HG03469 (cell line): ENCODE measurements around the gene PXN.
"Not testable (repeated sequence)": the region's sequence is repeated elsewhere in the genome, so short reads cannot be mapped to it uniquely, and the experiment has no call there.

ENCODE experiments used
- ATAC-seq: cut with Tn5 transposase; IDR thresholded peaks from one replicate; pipeline ENCODE4 v1.9.1; 2021; ENCODE audit warnings: mild to moderate bottlenecking, moderate library complexity, moderate number of reproducible peaks; ENCODE audit not compliant: unreplicated experiment

The PXN gene

DNA sequence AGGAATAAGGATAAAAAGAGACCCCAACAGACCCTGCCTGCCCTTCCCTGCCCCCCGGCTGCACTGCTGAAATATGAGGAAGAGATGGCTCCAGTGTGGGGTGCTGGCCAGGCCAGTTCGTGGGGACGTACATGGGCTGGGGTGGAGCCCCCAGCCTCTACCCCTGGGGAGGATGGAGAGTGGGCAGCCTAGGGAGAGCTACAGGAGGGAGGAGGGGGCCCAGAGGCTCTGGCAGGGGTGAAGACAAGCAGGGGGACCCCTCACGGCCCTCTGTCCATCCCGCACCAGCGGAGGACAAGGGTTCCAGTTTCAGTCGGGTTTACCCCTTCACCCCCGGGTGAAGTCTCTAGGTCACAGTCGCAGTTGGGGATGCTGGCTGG, 53.6 kb downstream of the PXN start:
- ATAC-seq, result no peak

DNA sequence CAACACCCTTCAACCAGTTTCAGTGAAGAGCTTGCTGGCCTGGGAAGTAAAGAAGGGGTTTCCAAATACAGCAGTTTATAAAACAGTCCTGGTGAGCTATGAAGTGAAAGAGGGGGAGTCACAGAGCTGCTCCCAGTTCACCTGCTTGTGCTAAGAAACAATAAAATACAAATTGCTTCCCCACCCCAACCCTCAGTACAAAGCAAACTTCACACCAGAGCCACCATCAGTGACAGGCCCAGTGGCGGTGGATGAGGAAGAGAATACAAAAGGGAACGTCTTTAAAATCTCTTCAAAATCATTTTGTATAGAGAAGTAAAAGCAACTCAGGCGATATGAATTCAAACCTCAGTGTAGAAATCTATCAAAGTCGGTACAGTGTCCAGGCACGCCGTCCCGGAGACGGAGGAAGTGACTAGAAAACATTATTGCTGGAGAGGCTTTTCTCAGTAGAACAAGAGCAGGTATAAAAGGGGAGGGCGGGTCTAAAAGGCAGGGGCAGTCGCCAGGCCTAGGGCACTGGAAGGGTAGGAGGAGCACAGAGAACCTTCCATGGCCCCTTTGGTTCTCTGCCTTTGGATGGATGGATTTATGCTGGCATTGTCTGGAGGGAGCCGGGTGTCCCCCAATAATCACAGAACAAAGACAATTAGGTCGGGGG, 54.2 kb downstream of the PXN start:
- ATAC-seq, result no peak

DNA sequence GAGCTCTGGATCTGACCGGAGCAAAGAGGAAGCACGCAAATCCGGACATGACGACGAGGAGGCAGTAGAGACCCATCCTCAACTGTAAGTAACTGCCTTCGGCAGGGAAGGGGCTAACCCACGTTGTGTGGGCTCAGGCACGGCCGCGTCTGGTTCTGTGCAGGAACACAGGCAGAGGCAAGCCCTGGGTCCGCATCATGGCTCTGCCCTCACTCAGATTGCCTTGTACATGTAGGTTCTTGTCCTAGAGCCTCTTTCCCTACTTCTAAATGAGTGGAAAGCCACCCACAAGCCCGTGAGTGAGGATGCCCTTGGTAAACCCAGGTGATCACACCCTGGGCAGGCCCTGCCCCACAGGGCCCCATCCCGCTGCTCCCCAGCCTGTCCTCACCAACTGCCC, 55.7 kb downstream of the PXN start:
- ATAC-seq, result no peak

DNA sequence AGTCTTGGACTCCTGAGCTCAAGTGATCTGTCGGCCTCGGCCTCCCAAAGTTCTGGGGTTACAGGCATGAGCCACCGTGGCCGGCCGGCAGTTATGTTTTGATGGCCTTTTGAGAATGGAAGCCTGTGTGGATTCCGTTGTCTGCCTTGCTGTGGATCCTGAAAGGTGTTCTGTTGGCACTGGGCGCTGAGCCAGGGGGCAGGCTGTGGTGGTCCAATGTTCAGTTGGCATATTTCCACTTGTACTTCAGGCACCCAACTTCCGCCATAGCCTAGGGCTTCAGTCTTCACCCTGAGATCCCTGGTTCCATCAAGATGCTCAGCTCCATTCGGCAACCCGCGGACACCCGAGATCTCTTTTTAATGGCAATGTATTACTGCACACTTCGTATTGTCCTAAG, 58.3 kb downstream of the PXN start:
- ATAC-seq, result no peak

DNA sequence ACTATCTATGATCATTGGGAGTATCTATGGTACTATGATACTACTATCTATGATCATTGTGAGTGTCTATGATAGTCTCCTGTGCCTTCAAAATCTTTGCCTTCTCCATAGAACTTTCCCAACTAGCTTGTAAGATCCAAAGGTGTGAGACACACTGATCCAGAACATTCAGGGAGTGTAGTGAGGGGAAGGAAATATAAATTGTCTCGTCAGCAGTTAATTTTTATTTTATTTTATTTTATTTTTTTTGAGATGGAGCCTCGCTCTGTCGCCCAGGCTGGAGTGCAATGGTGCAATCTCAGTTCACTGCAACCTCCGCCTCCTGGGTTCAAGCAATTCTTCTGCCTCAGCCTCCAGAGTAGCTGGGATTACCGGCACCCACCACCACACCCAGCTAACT, 58.7 kb downstream of the PXN start:
- ATAC-seq, result not testable (repeated sequence)

DNA sequence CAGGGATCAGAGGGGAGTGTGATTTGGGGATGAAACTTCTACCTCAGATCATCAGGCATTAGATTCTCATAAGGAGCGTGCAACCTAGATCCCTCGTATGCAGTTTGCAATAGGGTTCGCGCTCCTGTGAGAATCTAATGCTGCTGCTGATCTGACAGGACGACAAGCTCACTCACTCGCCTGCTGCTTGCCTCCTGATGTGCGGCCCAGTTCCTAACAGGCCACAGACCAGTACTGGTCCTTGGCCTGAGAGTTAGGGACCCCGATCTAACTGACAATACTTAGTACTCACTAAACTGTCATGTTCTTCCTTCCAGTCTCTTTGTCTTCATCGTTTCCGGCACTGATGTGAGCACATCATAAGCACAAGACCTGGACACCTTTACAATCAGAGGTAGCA, 59.3 kb downstream of the PXN start:
- ATAC-seq, result no peak

DNA sequence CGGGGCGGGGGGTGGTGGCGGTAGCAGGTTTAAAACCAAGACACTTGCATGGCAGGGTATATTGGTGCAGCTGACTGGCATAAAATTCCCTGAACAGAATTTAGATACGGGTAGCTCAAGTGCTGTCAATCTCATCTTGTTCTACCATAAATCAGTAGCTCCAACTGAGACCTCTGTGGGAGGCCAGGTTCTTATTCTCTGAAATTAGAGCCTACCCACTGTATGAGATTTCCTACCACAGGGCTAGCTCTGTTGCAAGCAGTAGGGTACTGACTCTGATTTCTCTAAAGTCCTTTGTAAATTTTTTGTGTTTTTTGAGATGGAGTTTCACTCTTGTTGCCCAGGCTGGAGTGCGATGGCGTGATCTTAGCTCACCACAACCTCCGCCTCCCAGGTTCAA, 61.4 kb downstream of the PXN start:
- ATAC-seq, result no peak

DNA sequence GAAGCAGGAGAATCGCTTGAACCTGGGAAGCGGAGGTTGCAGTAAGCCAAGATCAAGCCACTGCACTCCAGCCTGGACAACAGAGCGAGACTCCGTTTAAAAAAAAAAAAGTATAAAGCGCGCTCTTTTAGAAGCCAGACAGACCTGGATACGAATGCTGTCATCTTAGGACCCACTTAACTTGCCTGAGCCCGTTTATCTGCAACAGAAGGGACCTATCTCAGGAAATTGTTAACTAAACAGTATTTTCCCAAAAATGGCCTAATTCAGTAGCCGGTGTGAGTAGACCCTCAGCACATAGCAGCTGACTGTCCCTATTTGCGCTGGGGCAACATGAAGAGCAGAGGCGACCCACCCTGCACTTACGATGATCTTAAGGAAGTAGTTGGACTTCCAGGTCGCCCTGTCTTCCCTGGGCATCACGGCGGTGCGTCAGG, 65.1 kb downstream of the PXN start:
- no peak for ATAC-seq

DNA sequence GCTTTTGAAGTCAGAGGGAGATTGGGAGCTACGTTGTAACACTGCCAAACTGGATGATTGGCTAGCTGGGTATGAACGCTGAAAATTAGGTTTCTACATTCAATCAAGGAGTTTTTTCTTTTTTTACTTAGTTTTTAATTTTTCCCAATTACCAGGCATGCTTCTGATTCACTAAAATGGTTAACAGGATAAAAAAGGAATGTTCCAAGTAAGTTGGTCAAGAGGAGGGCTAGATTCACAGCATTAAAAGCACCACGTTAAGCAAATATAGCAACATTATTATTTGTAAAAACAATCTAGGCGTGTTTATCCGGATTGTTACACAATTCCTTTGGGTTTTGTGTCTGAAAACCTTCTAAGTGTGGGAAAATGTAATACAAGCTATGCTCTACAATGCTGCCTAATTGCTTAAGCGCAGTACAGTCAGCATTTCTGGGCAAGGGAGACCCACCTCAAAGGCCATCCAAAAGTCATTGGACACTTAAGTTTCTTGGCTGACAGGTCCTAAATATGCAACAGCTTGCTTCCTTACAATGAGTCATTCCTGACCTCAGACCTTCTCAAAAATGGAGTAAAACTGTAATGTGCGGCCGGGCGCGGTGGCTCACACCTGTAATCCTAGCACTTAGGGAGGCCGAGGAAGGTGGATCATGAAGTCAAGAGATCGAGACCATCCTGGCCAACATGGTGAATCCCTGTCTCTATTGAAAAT, 65.8 kb downstream of the PXN start:
- ATAC-seq, result no peak

DNA sequence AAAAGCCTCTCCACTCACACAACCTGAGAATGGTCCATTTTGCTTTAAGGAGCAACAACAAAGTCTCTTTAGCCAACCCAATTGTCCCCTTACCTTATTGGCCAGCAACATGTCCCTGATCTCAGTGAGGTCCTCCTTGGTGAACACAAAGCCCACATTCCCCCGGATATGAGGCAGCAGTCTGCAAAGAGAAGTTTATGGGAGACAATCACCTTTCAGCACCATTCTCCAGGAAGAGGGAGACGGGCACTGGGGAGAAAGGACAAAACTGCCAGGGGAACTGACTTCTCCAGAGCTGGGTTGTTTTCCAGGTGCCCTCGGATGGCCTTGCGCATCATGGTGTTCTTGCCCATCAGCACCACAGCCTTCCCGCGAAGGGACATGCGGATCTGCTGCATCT, 66.5 kb downstream of the PXN start:
- no peak for ATAC-seq

DNA sequence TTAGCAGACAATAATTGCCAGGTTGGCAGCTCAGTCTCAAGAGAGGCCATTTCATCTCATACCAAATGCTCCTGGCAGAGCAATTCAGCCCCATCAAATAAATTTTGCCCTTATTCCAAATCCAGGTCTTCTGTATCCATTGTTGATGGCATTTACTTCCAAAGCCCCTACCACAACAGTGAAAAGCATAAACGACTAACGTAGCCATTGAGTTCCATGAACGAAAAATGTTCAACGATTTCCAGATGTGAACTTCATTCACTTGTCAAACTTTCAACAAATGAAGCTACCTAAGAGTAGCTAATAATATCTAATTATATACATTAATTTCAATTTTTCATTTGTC, 68.0 kb downstream of the PXN start:
- no peak for ATAC-seq

DNA sequence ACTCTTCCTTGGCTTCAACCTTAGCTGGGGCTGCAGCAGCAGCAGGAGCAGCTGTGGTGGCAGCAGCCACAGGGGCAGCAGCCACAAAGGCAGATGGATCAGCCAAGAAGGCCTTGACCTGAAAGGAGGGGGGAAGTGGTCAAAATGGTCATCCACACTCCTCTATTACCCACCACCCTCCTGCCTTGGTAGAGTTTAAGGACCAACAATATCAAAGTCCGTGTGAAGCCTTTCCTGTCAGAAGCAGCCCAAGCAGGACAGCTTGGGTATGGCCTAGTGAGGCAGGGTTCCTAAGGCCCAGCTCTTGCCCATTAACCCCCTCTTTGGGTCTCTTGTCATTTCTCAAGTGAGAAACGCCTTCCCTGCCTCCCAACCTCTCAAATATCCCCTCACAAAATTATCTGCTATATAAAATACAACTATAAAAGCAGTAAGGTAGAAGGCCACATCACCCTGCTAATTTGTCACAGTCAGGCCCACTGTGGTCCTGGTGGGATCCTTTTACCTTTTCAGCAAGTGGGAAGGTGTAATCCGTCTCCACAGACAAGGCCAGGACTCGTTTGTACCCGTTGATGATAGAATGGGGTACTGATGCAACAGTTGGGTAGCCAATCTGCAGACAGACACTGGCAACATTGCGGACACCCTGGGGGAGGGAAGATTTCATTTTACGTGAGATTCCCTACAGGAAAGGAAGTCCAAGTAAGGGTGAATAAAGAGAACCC, 68.6 kb downstream of the PXN start:
- ATAC-seq, result not testable (repeated sequence)

DNA sequence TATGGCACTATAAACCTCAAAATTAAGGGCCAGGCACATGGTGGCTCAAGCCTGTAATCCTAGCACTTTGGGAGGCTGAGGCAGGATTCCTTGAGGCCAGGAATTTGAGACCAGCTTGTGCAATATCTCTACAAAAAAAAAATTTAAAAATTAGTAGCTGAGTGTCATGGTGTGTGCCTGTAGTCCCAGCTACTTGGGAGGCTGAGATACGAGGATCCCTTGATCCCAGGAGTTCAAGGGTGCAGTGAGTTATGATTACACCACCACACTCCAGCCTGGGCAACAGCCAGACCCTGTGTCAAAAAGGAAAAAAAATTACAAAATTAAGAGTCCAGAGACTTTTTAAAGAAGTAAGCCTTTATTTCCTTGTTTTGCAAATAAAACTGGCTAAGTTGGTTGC, 69.2 kb downstream of the PXN start:
- no peak for ATAC-seq

DNA sequence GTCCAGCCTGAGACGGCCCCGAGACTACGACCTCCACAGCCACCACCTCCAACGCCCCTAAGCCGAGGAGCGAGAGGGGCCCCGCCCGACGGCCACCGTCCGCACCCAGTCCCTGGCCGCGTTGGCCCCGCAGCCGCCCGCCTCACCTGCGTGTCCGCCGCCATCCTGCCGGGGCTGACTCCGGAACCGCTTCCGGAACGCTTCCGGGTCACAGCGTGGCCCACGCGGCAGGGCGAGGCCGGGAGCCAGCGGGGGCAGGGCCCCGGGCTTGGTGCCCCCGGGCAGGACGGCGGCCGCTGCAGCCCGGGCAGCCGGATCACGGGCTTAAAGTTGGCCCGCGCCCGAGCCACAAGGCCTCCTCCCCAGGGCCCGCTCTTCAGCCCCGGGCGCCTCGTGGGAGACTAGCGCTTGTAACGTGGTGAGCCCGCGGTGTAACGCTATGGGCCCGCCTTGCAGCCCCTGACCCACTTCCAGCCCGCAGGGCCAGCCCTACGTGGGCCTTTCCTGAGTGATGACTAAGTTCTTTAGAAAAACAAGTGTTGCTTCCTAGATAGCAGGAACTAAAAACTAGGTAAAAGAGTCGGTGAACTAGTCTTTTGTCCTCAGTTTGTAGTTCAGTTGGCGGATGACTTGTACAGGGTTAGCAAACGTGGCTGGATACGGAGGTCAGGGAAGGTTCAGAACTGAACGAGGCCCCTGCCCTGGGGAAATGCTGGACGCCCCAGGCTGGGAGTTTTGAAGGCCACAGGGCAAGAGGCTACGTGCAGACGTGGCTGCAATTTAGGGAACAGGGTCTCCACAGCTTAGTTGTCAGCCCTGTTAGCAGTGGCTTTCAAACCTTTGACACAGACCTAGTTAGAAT, 70.8 kb downstream of the PXN start, which contains the start of gene GCN1:
Gene GCN1 (minus strand): TSS at position 182 of the 862 bp plus-strand sequence. CDS start 18 bp downstream, at position 164.
- ATAC-seq, result peak; percentile 42

DNA sequence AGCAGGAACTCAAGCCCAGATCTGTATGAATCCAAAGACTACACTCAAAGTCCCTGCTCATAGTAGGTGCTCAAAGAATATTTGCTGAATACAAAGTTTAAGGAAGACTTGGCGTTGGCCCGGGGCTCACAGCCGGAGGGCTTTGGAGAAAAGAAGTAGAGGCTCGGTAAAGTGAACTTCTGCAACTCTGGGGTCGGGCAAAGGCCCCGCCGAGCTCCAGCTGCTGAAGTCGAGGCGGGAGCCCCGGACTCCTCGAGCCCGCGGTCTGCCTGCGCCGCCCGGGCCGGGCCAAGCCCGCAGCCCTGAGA, 71.3 kb downstream of the PXN start:
- no peak for ATAC-seq

DNA sequence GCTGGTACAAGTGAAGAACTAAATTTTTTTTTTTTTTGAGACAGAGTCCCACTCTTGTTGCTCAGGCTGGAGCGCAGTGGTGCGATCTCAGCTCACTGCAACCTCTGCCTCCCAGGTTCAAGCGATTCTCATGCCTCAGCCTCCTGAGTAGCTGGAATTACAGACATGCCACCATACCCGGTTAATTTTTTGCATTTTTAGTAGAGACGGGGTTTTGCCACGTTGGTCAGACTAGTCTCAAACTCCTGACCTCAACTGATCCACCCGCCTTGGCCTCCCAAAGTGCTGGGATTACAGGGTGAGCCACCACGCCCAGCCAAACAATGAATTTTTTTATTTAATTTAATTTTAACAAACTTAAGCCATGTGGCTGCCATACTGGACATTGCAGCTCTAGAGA, 72.2 kb downstream of the PXN start:
- not testable (repeated sequence) for ATAC-seq

DNA sequence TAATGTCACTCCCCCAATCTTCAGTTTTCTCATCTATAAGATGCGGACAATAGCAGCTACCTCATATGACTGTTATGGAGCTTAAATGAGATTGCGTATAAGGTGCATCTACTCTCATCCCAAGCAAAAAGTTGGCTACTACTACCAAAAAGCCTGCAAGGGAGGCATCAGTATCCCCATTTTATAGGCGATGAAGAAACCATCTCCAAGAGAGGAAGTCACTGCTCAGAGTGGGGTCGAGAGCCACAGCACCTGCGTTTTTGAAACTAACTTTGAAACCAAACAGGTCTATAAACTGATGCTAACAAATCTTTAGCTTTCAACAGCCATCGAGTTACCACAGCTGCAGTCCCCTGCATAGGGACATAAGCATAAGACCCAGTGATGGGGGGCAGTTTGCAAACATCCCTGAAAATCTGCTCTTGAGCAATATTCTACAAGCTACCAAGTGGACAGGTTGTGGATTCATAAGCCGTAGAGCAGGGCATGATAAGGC, 74.5 kb downstream of the PXN start:
- no peak for ATAC-seq

DNA sequence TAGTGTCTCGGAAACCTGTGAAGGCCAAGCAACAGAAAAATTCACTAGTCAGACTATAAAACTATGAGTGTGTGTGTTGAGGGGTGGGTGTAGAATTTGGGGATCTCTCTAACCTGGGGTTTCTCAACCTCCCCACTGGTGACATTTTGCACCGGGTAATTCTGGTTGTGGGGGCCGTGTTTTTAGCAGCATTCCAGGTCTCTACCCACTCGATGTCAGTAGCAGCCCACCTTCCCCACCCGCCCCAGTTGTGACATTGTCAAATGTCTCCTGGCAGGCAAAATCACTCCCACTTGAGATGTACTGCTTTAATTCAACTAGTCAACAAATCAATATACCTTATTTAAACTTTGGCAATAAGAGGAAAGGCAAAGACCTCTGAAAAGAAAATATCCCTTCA, 75.1 kb downstream of the PXN start:
- ATAC-seq, result no peak

DNA sequence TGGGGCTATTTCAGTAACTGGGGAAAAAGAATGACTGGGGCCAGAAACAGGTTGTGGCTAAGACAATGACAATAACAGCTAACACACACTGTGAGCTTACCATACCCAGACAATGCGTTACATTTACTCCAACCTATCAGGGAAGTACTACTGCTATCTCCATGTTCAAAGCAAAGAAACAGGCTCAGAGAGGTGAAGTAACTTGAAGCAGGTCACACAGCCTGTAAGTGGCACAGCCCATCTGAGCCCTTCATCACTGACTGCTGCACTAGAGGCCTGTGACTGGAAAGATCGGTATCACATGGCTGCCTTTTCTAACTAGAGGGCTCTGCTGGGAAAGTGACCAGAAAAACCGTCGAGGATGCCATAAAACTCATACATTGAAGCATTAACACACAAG, 78.9 kb downstream of the PXN start:
- no peak for ATAC-seq

DNA sequence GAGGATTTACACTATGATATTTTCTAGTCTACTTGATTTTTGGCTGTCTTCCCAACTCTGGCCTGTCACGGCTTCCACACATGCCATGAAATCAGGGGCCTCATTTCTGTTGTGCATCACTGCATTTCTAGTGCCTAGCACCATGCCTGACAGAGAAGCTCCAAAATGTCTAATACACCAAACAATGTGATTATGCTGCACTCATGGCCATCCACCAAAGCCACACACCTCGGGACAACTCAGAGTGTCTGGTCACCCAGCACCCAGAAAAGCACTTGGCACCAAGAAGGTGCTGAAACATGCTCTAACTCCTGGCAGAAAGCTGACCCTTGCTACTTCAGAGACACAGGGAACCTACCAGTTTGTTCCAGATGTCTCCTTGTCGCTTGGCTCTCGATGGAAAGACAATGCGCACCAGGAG, 82.3 kb downstream of the PXN start:
- no peak for ATAC-seq

DNA sequence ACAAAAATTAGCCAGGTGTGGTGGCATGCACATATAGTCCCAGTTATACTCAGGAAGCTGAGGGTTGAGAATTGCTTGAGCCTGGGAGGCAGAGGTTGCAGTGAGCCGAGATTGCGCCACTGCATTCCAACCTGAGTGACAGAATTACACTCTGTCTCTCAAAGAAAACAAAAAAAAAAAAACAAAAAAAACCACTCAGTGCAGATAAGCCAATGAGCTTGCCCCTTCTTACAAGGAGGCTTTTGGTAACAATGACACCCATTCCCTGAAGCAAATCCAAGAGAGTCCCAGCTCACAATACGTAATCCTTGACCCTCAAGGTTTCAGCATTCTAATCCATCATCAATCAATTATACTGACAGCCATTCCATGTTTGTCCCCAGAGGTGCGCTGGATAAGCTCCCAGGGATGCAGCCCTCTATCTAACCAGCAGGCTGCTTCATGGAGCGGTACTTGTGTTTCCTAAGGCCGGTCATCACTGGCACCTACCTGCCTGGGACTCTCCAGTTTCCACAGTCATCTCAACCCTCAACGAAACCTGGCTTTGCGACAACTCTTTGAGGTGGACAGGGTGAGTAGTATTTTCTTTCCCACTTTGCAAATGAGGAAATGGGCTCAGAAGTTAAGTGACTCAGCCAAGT, 83.4 kb downstream of the PXN start:
- no peak for ATAC-seq
